ENCODE data around the gene DIP2C.

DNA sequence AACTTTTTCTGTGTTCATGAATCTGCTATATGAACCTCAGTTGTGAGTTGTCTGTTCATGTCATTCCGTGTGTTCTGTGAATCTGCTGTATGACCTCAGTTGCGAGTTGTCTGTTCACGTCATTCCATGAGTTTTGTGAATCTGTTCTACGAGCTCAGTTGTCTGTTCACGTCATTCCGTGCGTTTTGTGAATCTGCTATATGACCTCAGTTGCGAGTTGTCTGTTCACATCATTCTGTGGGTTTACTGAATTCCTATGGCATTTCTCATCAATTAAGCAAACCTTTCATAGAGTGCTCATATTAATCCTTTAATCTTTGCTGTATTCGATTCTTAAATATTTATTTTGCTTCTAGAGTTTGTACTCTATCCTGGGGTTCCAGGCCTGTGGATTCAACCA lies 150.6 kb downstream of the DIP2C start:
- TF ChIP-seq POLR2AphosphoS5 (IDR thresholded peaks at IDR 0.05) (no peak), POLR2A (IDR thresholded peaks at IDR 0.05) (no peak)

All from prostate gland (tissue), 1 donor.